GM18502 (cell line): ENCODE data around the gene MAP3K1.
A peak's percentile ranks its signal among the peaks of the same experiment; 100 is the strongest.
"Not testable (repeated sequence)": the region's sequence is repeated elsewhere in the genome, so short reads cannot be mapped to it uniquely, and the experiment has no call there.

Experiments
- ATAC-seq: cut with Tn5 transposase; IDR thresholded peaks from one replicate; pipeline ENCODE4 v1.9.1; 2021; ENCODE audit warnings: mild to moderate bottlenecking; ENCODE audit not compliant: unreplicated experiment, poor library complexity

MAP3K1 gene

GRCh38 chr5:56814963-56815657 is at the start of gene MAP3K1:
Gene MAP3K1 (plus strand): TSS chr5:56815549. CDS start chr5:56815574, 25 bp downstream.
- peak; percentile 60 for ATAC-seq

- ATAC-seq = no peak
These were observed 48.4 kb upstream of the MAP3K1 start for GRCh38 chr5:56766926-56767325.

- no peak for ATAC-seq
These were observed 45.3 kb upstream of the MAP3K1 start for GRCh38 chr5:56769875-56770604.

- ATAC-seq = no peak
These were observed 42.6 kb upstream of the MAP3K1 start for GRCh38 chr5:56772767-56773166.

- no peak for ATAC-seq
These were observed 40.4 kb upstream of the MAP3K1 start for GRCh38 chr5:56774957-56775356.

- not testable (repeated sequence) for ATAC-seq
These were observed 39.0 kb upstream of the MAP3K1 start for GRCh38 chr5:56776212-56776846.

GRCh38 chr5:56783261-56783660 is 32.1 kb upstream of the MAP3K1 start:
- no peak for ATAC-seq

- ATAC-seq = no peak
These were observed 29.0 kb upstream of the MAP3K1 start for GRCh38 chr5:56786346-56786745.

- peak; percentile 85 for ATAC-seq
These were observed 24.0 kb upstream of the MAP3K1 start for GRCh38 chr5:56791396-56791795.

- no peak for ATAC-seq
These were observed 16.8 kb upstream of the MAP3K1 start for GRCh38 chr5:56798521-56798920.

GRCh38 chr5:56800186-56800585 is 15.2 kb upstream of the MAP3K1 start:
- no peak for ATAC-seq

GRCh38 chr5:56801256-56801655 is 14.1 kb upstream of the MAP3K1 start:
- no peak for ATAC-seq

GRCh38 chr5:56802205-56802604 is 13.1 kb upstream of the MAP3K1 start:
- no peak for ATAC-seq

- ATAC-seq = no peak
These were observed 12.3 kb upstream of the MAP3K1 start for GRCh38 chr5:56803025-56803424.

GRCh38 chr5:56803894-56804293 is 11.5 kb upstream of the MAP3K1 start:
- no peak for ATAC-seq

- ATAC-seq = no peak
These were observed 7.7 kb upstream of the MAP3K1 start for GRCh38 chr5:56807679-56808078.

- ATAC-seq = no peak
These were observed 7.1 kb upstream of the MAP3K1 start for GRCh38 chr5:56808211-56808610.

- ATAC-seq = no peak
These were observed 4.5 kb upstream of the MAP3K1 start for GRCh38 chr5:56810826-56811225.

- no peak for ATAC-seq
These were observed 3.2 kb upstream of the MAP3K1 start for GRCh38 chr5:56812110-56812509.

- ATAC-seq = no peak
These were observed 2.0 kb upstream of the MAP3K1 start for GRCh38 chr5:56813302-56813701.

- ATAC-seq = no peak
These were observed 887 bp upstream of the MAP3K1 start for GRCh38 chr5:56814361-56814962.
